Activated CD4-positive, alpha-beta T cell treated with anti-CD3 and anti-CD28 coated beads for 24 hours (primary cell): Measurements from ENCODE around the gene FBXO41.

Source experiments
- DNase-seq, 2 donors: peaks; one replicate each; pipeline ENCODE4 v3.0.0-alpha.2; 2020; ENCODE audit warnings: low read depth in 2 of 2

FBXO41 gene

GRCh38 chr2:73260338-73260984 lies 23.8 kb downstream of the FBXO41 start:
- no peak for DNase-seq

GRCh38 chr2:73259704-73260337 lies 24.5 kb downstream of the FBXO41 start:
- DNase-seq = no peak

- DNase-seq = no peak
Observed at GRCh38 chr2:73259276-73259675, 25.0 kb downstream of the FBXO41 start.

GRCh38 chr2:73258913-73259215 lies 25.4 kb downstream of the FBXO41 start:
- DNase-seq = no peak

- DNase-seq = no peak
Observed at GRCh38 chr2:73258186-73258912, 25.9 kb downstream of the FBXO41 start.

- no peak for DNase-seq
Observed at GRCh38 chr2:73257425-73258125, 26.7 kb downstream of the FBXO41 start.

GRCh38 chr2:73257021-73257420 lies 27.3 kb downstream of the FBXO41 start:
- DNase-seq = no peak

- no peak for DNase-seq
Observed at GRCh38 chr2:73256618-73256922, 27.7 kb downstream of the FBXO41 start.

GRCh38 chr2:73255907-73256617 lies 28.2 kb downstream of the FBXO41 start:
- no peak for DNase-seq

- DNase-seq = no peak
Observed at GRCh38 chr2:73255007-73255644, 29.2 kb downstream of the FBXO41 start.

GRCh38 chr2:73254343-73255006 lies 29.8 kb downstream of the FBXO41 start:
- DNase-seq = no peak

- DNase-seq = no peak
Observed at GRCh38 chr2:73253901-73254300, 30.4 kb downstream of the FBXO41 start.

- DNase-seq = no peak
Observed at GRCh38 chr2:73253400-73253799, 30.9 kb downstream of the FBXO41 start.

- DNase-seq = no peak
Observed at GRCh38 chr2:73252238-73253027, 31.8 kb downstream of the FBXO41 start.

- no peak for DNase-seq
Observed at GRCh38 chr2:73250872-73251846, 33.1 kb downstream of the FBXO41 start.

GRCh38 chr2:73249636-73250035 lies 34.6 kb downstream of the FBXO41 start:
- DNase-seq = no peak

- DNase-seq = no peak
Observed at GRCh38 chr2:73246850-73247249, 37.4 kb downstream of the FBXO41 start.

- DNase-seq = no peak
Observed at GRCh38 chr2:73244580-73244979, 39.7 kb downstream of the FBXO41 start.
